ENCODE results near the gene FARS2. TPM values are rescaled to one million over a fixed set of nuclear protein-coding genes. Genes with fewer than 3 reads are reported as not detected.

The FARS2 gene
- total and polyA plus RNA-seq, 2 donors (not counting 3 experiments of a cell fraction or from before 2014, with no cell fraction given), result 20.2 to 20.5 TPM

DNA sequence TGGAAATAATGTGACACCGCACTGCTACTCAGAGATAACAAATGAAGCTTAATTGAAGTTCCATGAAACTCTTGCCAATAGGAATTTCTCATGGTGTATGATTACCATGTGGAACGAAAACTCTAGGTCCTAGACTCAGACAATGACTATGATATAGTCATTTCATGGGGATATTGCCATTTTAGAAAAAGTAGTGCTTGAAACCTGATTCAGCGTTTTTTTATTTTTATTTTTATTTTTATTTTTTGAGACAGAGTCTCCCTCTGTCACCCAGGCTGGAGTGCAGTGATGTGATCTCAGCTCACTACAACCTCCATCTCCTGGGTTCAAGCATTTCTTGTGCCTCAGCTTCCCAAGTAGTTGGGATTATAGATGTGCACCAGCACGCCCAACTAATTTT, 253.9 kb downstream of the FARS2 start:
- Histone ChIP-seq H3K9ac (replicated peaks; ENCODE audit: extremely low read depth, insufficient read depth, low read length) (no peak overlapping the region), H3K27me3 (ENCODE audit: control insufficient read depth in 2 of 2, insufficient read depth in 2 of 2, low read length in 2 of 2) (no peaks in the 10 kb centered on the region), H3K9me1 (replicated peaks; ENCODE audit: control insufficient read depth, extremely low read depth, insufficient read depth, low read length) (no peaks in the 10 kb centered on the region), H3K79me2 (ENCODE audit: control insufficient read depth, insufficient read depth, low read length) (no peaks in the 10 kb centered on the region), H4K20me1 (replicated peaks; ENCODE audit: control insufficient read depth, extremely low read depth, insufficient read depth, low read length) (no peaks in the 10 kb centered on the region), H3K4me2 (ENCODE audit: insufficient read depth, low read length) (no peak overlapping the region), H3K4me1 (ENCODE audit: control insufficient read depth, extremely low read depth, insufficient read depth, low read length) (no peaks in the 10 kb centered on the region), H3K36me3 (ENCODE audit: control insufficient read depth in 2 of 2, extremely low read depth in 1 of 2, insufficient read depth in 2 of 2, low read length in 2 of 2) (no peaks in the 10 kb centered on the region), H3K4me3 (replicated peaks in 1 of 3; ENCODE audit: insufficient read depth in 1 of 3, low read depth in 1 of 3, low read length in 3 of 3) (no peak overlapping the region), H3K27ac (ENCODE audit: insufficient read depth, low read depth, low read length) (no peak overlapping the region), H3K9me3 (replicated peaks; ENCODE audit: control insufficient read depth, insufficient read depth, low read length) (no peaks in the 10 kb centered on the region), H2AFZ (ENCODE audit: low read depth, low read length) (no peak overlapping the region)
- dilution Hi-C loops (cut with MboI; ENCODE audit: extremely low pct_ligation_motif_present, low sequenced_read_pairs) (no loop called here), intact Hi-C loops (cut with micrococcal nuclease) (no loop called here)
- FAIRE-seq (no peak), DNase-seq (ENCODE audit: low read depth, low spot score) (no peak)
- TF ChIP-seq MYC (IDR thresholded peaks at IDR 0.05; ENCODE audit: low read depth, low read length) (no peak), POLR2AphosphoS5 (IDR thresholded peaks at IDR 0.05; ENCODE audit: insufficient read depth, low read depth, low read length) (no peak), JUN (IDR thresholded peaks at IDR 0.05; ENCODE audit: borderline replicate concordance, insufficient read depth, insufficient read length, low read depth) (no peak), EZH2 (IDR thresholded peaks at IDR 0.05; ENCODE audit: borderline replicate concordance, low read depth, low read length, severe bottlenecking) (no peak), CTCF (IDR thresholded peaks at IDR 0.05; ENCODE audit: extremely low read depth in 1 of 2, insufficient read depth in 1 of 2, low read depth in 1 of 2, low read length in 2 of 2) (no peak), GATA2 (IDR thresholded peaks at IDR 0.05; ENCODE audit: insufficient read depth, insufficient read length, low read depth, low read length) (no peak), POLR2A (IDR thresholded peaks at IDR 0.05; ENCODE audit: low read depth, low read length) (no peak), FOS (IDR thresholded peaks at IDR 0.05; ENCODE audit: borderline replicate concordance, insufficient read depth, low read length) (no peak)
- TF ChIP-seq, protein P1, sequence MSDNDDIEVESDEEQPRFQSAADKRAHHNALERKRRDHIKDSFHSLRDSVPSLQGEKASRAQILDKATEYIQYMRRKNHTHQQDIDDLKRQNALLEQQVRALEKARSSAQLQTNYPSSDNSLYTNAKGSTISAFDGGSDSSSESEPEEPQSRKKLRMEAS (IDR thresholded peaks at IDR 0.05; ENCODE audit: insufficient read depth, insufficient read length), result no peak
- no TSS peak for BruUV-seq (replicated peaks)
- POLR2A ChIA-PET, result no interaction called here
- CTCF ChIA-PET, result interaction anchor here (1.2 kb wide), 1 partner anchor 8 kb away, joined by 5 read pairs; no protein-coding TSS in a partner anchor
